ENCODE results near the gene GPR156.

- no peak for TF ChIP-seq SIN3A (IDR thresholded peaks at IDR 0.05; ENCODE audit: borderline replicate concordance, insufficient read depth, low read length)
- no peak for TF ChIP-seq TAF1 (IDR thresholded peaks at IDR 0.05; ENCODE audit: borderline replicate concordance, insufficient read depth, low read length)
Measured at GRCh38 chr3:120304616-120305015, 19.6 kb upstream of the GPR156 start.
